GM19463 (cell line): ENCODE data around the gene OR1L6.

Source experiments
- ATAC-seq: cut with Tn5 transposase; IDR thresholded peaks from one replicate; pipeline ENCODE4 v1.9.1; 2021; ENCODE audit warnings: mild to moderate bottlenecking, moderate library complexity; ENCODE audit not compliant: unreplicated experiment

OR1L6 gene, protein sequence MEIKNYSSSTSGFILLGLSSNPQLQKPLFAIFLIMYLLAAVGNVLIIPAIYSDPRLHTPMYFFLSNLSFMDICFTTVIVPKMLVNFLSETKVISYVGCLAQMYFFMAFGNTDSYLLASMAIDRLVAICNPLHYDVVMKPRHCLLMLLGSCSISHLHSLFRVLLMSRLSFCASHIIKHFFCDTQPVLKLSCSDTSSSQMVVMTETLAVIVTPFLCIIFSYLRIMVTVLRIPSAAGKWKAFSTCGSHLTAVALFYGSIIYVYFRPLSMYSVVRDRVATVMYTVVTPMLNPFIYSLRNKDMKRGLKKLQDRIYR

DNA sequence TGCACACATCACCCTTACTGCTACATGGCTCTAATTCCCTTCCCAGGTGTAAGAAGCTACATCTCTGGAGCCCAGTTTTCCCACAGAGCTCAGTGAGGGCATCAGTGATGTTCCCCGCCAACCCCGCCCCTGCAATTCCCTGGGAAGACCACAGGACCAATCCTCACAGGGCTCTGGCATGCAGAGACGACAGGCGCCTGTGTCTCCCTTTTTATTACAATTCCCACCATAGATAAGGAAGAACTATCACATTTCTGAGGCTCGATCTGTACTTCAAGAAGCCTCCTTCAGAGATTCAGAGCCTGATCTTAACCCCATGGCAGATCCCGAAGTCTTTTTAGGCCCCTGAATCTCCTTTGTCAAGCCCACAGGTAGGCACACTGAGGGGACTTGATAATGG is at the start of gene OR1L6:
TSS of gene OR1L6 (plus strand) at position 301 of the 400 bp plus-strand sequence. CDS start 7,545 bp downstream, outside the sequence.
- no peak for ATAC-seq

- ATAC-seq: no peak
Measured at GRCh38 chr9:122695696-122696095, 46.4 kb upstream of the OR1L6 start.

DNA sequence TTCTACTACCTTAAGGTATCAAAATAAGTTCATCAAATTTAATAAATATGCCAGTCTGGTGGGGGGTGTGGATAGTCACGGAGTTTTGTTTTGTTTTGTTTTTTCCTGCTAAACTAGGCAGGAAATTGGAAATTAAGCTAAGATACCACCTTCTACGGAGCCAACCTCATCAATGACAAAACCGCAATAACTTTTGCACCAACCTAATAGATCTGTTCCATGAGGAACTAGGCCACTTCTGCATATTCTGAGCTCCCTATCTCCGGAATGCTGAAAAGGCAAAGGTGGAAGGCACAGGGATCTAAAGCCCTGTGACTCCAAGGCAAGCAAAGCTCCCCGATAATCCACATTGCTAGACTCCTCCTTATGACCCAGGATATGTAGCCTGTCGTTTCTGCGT is 24.1 kb upstream of the OR1L6 start:
- ATAC-seq: no peak

DNA sequence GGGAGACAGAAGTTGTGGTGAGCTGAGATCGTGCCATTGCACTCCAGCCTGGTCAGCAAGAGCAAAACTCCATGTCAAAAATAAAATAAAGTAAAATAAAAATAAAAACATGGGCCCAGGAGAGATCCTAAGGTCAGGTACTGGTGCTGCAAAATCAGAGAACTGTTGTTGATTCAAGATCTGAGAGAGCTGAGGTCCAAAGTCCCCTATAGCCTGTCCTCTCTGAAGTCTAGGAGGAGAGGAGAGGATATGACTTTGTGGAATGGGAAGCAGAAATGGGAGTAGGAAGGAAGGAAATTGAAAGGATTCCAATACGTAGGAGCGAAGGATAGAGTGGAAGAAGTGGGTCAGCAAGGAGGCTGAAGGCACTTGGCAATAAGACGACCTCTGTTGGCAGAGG is 22.9 kb upstream of the OR1L6 start:
- ATAC-seq: no peak

DNA sequence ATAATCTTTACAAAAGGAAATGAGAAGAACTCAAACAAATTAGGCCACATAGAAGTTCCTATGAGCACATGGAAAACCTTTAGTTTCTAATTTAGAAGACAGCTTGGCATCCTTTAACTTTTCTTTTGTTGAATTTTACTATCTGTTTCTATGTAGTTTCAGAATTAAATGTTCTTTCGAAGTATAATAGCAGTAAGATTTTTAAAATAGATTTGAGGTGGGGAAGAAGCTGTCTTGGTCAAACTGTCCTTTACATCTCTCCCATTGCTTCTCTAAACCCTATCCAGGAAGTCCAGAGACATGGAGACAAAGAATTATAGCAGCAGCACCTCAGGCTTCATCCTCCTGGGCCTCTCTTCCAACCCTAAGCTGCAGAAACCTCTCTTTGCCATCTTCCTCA is 18.4 kb upstream of the OR1L6 start, which contains the start of gene OR1L4:
TSS of gene OR1L4 (plus strand) at position 301 of the 400 bp plus-strand sequence. CDS start at position 301, 0 bp downstream.
- ATAC-seq: no peak

DNA sequence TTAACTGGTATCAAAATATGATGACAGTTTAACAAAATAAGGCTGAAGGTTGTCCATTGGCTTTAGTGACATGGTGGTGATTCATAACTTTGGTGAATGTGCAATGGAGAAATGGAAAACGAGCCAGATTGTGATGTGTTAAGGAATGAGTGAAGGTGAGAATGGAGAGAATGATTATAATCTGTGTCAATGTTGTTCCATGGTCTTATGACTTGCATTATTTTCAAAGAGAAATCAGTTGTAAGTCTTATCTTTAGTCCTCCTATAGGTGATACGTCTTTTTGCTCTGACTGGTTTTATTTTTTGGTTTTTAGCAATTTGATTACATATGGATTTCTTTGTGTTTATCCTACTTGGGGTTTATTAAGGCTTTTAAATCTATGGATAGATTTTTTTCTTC is 12.7 kb downstream of the OR1L6 start:
- ATAC-seq: no peak

DNA sequence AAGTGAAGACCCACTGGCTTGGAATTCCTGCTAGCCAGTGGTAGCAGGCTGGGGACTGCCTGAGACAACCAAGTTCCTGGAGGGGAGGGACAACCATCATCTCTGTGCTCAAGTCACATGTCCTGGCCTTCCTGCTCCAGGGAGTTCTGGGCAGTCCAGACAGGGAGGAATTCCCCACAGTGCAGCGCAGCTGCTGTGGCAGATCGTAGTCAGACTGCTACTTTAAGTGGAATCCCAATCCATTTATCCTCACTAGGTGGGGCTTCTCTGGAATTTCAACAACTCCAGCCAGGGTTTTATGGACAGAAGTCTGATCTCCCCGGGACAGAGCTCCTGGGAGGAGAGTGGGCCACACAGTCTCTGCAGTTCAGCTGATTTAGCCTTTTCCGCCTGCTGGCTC is 25.7 kb downstream of the OR1L6 start:
- no peak for ATAC-seq

- ATAC-seq: no peak
Measured at GRCh38 chr9:122777052-122777451, 34.9 kb downstream of the OR1L6 start.

- ATAC-seq: no peak
Measured at GRCh38 chr9:122777935-122778627, 36.0 kb downstream of the OR1L6 start.

- no peak for ATAC-seq
Measured at GRCh38 chr9:122779181-122779580, 37.1 kb downstream of the OR1L6 start.

DNA sequence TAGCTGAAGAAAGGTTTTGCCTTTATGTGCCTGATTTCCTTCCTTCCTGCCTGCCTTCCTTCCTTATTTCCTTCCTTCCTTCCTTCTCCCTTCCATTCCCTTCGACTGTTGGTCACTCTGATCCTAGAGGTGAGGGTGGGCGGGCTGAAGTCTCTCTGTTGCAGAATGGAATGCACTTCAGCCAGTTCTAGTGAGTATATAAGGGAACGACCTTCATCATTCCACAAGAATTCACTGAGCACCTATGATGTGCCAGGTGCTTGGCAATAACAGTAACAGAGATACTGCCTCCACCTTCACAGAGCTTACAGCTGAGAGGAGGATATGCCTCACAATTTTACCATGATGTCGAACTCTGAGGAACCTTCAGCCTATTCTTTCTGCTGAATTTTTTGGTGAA is 37.9 kb downstream of the OR1L6 start:
- no peak for ATAC-seq

- no peak for ATAC-seq
Measured at GRCh38 chr9:122781671-122782070, 39.6 kb downstream of the OR1L6 start.

- ATAC-seq: no peak
Measured at GRCh38 chr9:122785269-122785668, 43.2 kb downstream of the OR1L6 start.

GRCh38 chr9:122786338-122786737 is 44.2 kb downstream of the OR1L6 start:
- no peak for ATAC-seq

- ATAC-seq: no peak
Measured at GRCh38 chr9:122788831-122789230, 46.7 kb downstream of the OR1L6 start, which contains the start of gene OR5C1. OR5C1 (plus strand) TSS chr9:122788933; CDS start chr9:122788933, 0 bp downstream.

GRCh38 chr9:122789256-122790046 is 47.3 kb downstream of the OR1L6 start:
- ATAC-seq: no peak

DNA sequence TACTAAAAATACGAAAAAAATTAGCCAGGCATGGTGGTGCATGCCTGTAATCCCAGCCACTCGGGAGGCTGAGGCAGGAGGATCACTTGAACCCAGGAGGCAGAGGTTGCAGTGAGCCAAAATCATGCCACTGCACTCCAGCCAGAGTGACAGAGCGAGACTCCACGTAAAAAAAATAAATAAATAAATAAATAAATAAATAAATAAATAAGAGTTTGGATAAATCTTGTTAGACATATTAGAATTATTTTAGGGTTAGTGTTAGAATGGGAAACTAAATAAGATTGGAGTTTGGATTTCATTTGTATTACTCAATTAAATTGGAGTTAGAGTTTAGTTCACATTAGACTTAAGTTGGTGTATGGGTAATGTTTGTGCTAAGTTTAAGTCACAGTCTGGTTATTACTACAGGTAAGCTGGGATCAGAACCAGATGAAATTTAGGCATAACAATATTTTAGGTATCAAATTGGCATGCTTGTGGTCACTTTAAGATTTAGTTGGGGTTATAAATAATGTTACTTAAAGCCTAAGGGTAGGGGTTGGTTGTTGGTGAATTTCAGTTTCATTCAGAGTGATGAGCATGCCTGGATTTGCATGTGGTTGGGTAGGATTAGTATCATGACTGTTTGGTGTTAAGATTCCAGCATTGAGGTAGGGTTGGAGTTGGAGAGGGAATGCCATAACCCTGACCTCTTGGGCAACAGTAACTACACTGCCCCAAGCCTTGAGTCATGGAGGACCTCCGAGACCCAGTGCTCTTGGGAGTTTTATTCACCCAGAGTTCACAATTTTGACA is 50.0 kb downstream of the OR1L6 start:
- ATAC-seq: no peak

GRCh38 chr9:122797316-122798063 is 55.4 kb downstream of the OR1L6 start:
- no peak for ATAC-seq
